HG03457 (cell line): Measurements from ENCODE around the gene LRRC74A.
"Not testable (repeated sequence)": the region's sequence is repeated elsewhere in the genome, so short reads cannot be mapped to it uniquely, and the experiment has no call there.

Experiments used
- ATAC-seq: cut with Tn5 transposase; IDR thresholded peaks from one replicate; pipeline ENCODE4 v1.9.1; 2021; ENCODE audit warnings: moderate number of reproducible peaks; ENCODE audit not compliant: unreplicated experiment

The LRRC74A gene

DNA sequence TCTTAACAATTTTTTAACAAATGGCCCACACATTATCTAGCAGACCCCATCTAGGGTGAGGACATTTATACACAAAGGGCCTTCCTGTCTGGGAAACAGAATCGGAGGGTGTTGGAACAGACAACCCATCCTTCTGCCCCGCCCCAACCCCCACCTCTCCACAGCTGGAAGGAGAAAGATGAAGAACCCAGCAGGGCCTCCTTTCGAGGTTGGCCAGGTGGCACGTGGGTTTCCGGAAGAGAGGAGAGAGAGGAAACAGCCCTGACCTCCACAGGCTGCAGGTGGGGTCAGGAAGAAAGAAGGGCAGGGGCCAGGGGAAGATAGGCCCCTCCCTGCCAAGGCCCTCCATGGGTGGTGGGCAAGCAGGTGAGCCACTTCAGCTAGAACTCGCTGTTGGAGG, 57.2 kb downstream of the LRRC74A start:
- ATAC-seq: no peak

GRCh38 chr14:76884394-76884793, 58.2 kb downstream of the LRRC74A start:
- no peak for ATAC-seq

- no peak for ATAC-seq
Measured at GRCh38 chr14:76884853-76885276, 58.7 kb downstream of the LRRC74A start.

GRCh38 chr14:76887191-76887590, 61.0 kb downstream of the LRRC74A start:
- ATAC-seq: no peak

DNA sequence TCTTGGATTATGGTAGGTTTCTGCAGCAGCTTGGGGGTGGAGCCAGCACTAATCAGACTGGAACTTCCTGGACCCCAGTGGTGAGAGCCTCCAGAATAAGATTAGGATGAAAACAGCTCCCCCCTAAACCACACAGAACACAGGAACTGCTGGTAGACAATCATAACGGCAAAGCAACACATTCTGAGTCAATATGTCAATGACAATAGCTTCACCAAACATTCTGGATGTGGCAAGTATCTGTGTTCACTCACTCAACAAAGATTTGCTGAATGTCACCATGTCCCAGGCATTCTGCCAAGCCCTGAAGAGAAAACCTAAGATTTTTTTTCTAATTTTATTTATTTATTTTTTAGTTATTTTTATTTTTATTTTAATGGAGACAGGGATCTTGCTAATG, 65.2 kb downstream of the LRRC74A start:
- ATAC-seq: no peak

DNA sequence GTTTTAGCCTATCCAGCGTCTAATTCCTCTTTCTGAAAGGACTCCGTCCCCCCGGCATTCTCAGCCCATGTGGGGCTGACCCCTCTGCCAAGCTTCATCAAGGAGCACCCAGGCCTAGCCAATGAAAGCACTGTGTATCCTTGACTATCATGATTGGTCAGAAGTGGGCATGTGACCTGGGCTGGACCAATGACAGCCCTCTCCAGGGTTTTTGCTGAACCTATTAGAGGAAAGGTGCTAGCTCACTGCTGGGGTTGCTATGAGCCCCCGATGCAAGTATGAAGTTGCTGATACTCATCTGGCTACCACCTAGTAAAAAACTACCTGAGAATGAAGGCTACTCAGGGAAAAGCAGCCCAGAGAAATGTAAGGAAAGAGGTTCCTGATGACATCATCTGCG, 68.1 kb downstream of the LRRC74A start:
- ATAC-seq: no peak

- ATAC-seq: not testable (repeated sequence)
Measured at GRCh38 chr14:76898006-76898405, 71.8 kb downstream of the LRRC74A start.

- ATAC-seq: no peak
Measured at GRCh38 chr14:76900682-76901081, 74.5 kb downstream of the LRRC74A start.

DNA sequence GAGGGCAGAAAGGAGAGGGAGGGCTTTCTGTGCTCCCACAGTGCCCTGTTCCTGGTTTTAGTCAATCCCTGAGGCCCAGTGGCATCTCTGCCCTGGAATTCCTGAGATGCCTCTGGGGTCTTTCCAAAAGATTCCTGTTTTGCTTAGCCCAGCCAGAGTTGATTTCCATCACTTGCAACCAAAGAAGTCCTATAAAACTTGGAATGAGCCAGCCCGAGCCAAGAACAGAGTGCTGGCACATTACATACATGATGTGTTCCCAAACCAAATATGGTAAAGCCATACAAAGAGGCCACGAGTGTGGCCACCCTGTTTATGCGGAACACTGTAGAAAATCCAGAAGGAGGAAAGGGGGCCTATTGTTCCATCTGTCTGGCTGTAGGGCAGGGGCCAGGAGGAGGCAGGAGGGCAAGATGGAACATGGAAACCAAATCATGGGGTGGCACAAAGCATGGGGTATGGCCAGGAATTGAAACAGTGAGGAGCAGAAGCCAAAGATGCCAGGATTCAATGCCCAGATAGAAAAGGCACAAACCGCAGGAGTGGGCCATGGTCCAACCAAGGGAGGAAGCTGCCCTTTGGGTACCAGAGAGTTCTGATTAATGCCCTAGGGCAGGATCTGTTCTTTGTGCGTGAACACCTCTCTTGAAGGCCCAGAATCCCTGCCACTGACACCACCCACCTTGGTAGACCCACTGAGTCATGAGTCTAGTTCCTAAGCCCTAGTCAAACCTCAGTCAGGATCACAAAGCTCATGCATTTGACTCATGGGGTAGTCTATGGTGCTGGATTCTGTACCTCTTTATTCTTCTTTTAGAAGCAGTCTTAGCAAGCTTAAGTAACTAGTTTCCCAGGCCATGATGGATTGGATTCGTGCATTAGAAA, 75.2 kb downstream of the LRRC74A start:
- ATAC-seq: no peak

DNA sequence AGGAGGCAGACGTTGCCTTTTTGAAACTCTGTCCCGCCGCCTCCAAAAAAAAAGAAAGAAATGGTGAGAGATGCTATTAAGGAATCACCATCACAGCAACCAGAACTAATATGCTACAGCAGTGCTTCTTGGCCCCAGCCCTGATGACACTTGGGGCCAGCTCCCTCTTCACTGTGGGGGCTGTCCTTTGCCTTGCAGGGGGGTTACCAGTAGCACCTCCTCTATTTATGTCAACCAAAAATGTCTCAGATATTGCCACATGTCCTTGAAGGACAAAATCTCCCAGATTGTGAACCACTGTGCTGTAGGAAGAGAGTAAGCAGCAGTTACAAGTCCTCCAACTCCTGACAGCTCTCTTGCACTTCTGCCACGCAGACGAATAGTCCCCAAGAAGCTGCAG, 76.4 kb downstream of the LRRC74A start:
- ATAC-seq: no peak

- ATAC-seq: no peak
Measured at GRCh38 chr14:76904100-76904739, 78.0 kb downstream of the LRRC74A start.

DNA sequence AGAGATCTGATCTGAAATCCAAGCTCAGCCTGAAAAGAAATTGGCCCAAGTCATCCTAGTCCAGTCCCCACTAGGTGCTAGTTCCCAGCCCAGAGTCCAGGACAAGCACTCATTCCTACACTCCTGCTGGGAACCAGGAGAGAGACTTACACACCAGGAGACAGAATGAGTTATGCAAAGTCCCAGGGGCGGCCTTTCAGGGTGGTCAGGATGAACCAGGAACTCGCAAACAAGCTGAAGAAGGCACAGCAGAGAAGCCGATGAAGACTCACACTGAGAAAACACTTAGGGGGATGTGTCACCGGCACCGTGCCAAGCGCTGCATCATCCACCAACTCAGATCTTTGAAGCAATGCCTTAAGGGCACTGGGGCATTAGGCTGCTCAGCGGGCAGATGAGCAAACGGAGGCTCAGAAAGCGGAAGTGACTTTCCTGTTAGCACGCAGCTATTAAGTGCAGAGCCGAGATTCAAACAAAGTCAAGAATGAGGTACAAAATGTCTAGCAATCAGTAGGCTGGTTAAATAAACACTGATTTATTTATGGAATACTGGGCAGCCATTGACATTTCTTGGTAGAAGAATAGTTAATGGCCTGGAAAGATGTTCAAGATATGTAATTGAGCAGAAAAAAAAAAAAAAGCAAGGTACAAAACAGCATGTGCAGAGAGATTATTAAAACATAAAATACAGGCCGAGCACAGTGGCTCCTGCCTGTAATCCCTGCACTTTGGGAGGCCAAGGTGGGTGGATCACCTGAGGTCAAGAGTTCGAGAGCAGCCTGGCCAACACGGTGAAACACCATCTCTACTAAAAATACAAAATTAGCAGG, 78.7 kb downstream of the LRRC74A start:
- peak; percentile 57 for ATAC-seq

GRCh38 chr14:76908834-76909233, 82.6 kb downstream of the LRRC74A start:
- ATAC-seq: peak; percentile 59

DNA sequence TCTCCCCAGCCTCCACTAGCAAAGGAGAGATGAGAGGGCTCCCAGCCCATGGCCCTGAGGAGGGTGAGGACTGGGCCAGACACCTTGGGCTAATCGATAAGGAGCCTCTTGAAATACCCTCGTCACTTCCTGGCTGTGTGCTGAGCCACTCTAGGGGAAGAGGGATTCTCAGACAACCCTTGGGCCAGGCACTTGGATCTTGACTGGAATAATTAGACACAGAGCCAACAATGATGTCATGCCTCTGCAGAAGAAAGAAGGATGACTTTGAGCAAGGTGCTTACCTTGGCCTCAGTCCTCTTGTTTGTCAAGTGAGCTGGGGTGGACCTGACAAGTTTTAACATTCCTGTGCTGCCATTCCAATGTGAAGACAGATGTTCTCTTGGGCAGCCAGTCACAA, 83.1 kb downstream of the LRRC74A start:
- ATAC-seq: no peak

DNA sequence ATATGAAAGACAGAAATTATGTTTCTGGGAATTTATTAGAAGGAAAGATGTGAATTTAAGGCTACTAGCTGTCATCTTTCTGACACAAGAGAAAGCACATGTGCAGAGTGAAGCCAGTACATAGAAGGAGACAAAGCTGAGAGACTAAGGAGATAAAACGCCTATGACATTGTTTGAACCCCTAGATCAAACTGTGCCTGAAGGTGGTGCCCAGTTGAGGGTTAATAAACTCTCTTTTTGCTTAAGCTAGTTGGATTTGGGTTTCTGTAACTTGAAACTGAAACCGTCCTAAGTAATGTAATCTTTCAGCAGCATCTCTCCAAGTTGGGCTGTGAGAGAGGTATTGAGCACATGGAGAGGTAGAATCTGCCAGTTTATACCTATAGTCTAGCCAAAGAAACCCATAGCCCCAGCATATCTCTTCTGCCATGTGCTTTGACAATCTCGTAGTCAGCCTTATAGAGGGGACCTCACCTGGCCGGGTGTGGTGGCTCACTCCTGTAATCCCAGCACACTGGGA, 84.2 kb downstream of the LRRC74A start:
- ATAC-seq: no peak

DNA sequence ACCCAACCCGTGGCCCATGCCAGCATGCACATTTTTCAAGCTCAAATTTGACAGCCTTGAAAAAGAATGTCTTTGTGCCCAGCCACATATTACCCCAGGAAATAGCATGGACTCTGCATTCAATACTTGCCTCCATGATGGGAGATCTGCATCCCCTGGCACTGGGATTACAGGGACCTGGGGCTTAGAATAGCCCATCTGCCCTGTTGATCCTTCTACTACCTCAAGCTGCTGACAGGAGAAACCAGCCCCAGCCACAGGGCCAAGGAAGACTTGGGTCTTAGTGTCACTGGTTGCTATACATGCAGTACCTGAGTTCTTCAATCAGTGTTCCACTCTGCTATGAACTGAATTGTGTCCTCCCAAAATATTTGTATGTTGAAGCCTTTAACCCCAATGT, 85.3 kb downstream of the LRRC74A start:
- no peak for ATAC-seq

GRCh38 chr14:76914533-76915081, 88.4 kb downstream of the LRRC74A start:
- not testable (repeated sequence) for ATAC-seq

- ATAC-seq: no peak
Measured at GRCh38 chr14:76916040-76916715, 90.0 kb downstream of the LRRC74A start.

GRCh38 chr14:76917158-76917596, 91.0 kb downstream of the LRRC74A start:
- no peak for ATAC-seq

GRCh38 chr14:76917745-76918255, 91.6 kb downstream of the LRRC74A start:
- ATAC-seq: no peak
